DMS53 treated with DMSO at 0.1 percent for 48 hours (cell line): ENCODE data around the gene IRS1.
A peak's percentile ranks its signal among the peaks of the same experiment; 100 is the strongest.

Experiments used
- DNase-seq: peaks from one replicate; lab custom pipeline; 2025; ENCODE audit not compliant: unreplicated experiment; lab: John Stamatoyannopoulos, UW

Gene IRS1

GRCh38 chr2:226828191-226828590 lies 28.6 kb upstream of the IRS1 start:
- DNase-seq, result no peak

GRCh38 chr2:226825056-226825455 lies 25.4 kb upstream of the IRS1 start:
- no peak for DNase-seq

- DNase-seq, result peak; percentile 30
These were observed 19.3 kb upstream of the IRS1 start for GRCh38 chr2:226818930-226819329.

- DNase-seq, result no peak
These were observed 13.6 kb upstream of the IRS1 start for GRCh38 chr2:226813148-226813701.

- DNase-seq, result no peak
These were observed 3.8 kb upstream of the IRS1 start for GRCh38 chr2:226803410-226803809.

GRCh38 chr2:226802573-226802972 lies 3.0 kb upstream of the IRS1 start:
- DNase-seq, result peak; percentile 63

GRCh38 chr2:226800941-226801784 lies 1.5 kb upstream of the IRS1 start:
- peak; percentile 74 for DNase-seq

GRCh38 chr2:226799976-226800940 lies 638 bp upstream of the IRS1 start:
- no peak for DNase-seq

GRCh38 chr2:226798422-226799210 lies 1.0 kb downstream of the IRS1 start:
- DNase-seq, result no peak

- DNase-seq, result no peak
These were observed 1.6 kb downstream of the IRS1 start for GRCh38 chr2:226797989-226798421.

GRCh38 chr2:226797289-226797988 lies 2.2 kb downstream of the IRS1 start:
- DNase-seq, result no peak

- DNase-seq, result no peak
These were observed 2.8 kb downstream of the IRS1 start for GRCh38 chr2:226796840-226797288.

- no peak for DNase-seq
These were observed 3.4 kb downstream of the IRS1 start for GRCh38 chr2:226796012-226796839.

GRCh38 chr2:226795281-226796011 lies 4.2 kb downstream of the IRS1 start:
- no peak for DNase-seq

- no peak for DNase-seq
These were observed 4.9 kb downstream of the IRS1 start for GRCh38 chr2:226794751-226795171.

GRCh38 chr2:226794196-226794661 lies 5.4 kb downstream of the IRS1 start:
- no peak for DNase-seq

GRCh38 chr2:226793646-226794045 lies 6.0 kb downstream of the IRS1 start:
- DNase-seq, result no peak

- DNase-seq, result peak; percentile 16
These were observed 7.3 kb downstream of the IRS1 start for GRCh38 chr2:226792155-226792881.
